Smooth muscle cell (in vitro differentiated cells): ENCODE results near the gene SLC35D2. TPM values are rescaled to one million over a fixed set of nuclear protein-coding genes. Genes with fewer than 3 reads are reported as not detected.

ENCODE experiments used
- DNase-seq: peaks from one replicate; lab custom pipeline; 2025; ENCODE audit not compliant: unreplicated experiment; lab: John Stamatoyannopoulos, UW
- H2AFZ ChIP-seq: fragments of 200-600 bp; sonication (generic); 2 replicates; pipeline ENCODE4 v1.6.0; 2016; ENCODE audit warnings: antibody characterized with exemption, low read depth, mild to moderate bottlenecking
- H3F3A ChIP-seq: fragments of 200-600 bp; sonication (generic); 2 replicates; pipeline ENCODE4 v1.6.0; 2017; ENCODE audit warnings: antibody characterized with exemption, low read depth
- H3K27ac ChIP-seq: fragments of 200-600 bp; sonication (generic); 2 replicates; pipeline ENCODE4 v1.5.1; 2016; ENCODE audit warnings: low read depth, mild to moderate bottlenecking
- H3K27me3 ChIP-seq: fragments of 200-600 bp; sonication (generic); 2 replicates; pipeline ENCODE4 v1.6.1; 2016; ENCODE audit warnings: low read depth, mild to moderate bottlenecking
- H3K36me3 ChIP-seq: fragments of 200-600 bp; sonication (generic); 2 replicates; pipeline ENCODE4 v1.5.1; 2016; ENCODE audit warnings: low read depth
- H3K4me1 ChIP-seq: fragments of 200-600 bp; sonication (generic); 2 replicates; pipeline ENCODE4 v1.5.1; 2016; ENCODE audit warnings: low read depth
- H3K4me2 ChIP-seq: fragments of 200-600 bp; sonication (generic); 2 replicates; pipeline ENCODE4 v1.6.0; 2016; ENCODE audit warnings: mild to moderate bottlenecking
- H3K4me3 ChIP-seq: fragments of 200-600 bp; sonication (generic); 2 replicates; pipeline ENCODE4 v1.5.1; 2016; ENCODE audit warnings: mild to moderate bottlenecking
- H3K79me2 ChIP-seq: fragments of 200-600 bp; sonication (generic); 2 replicates; pipeline ENCODE4 v1.6.0; 2016; ENCODE audit warnings: low read depth, mild to moderate bottlenecking
- H3K9ac ChIP-seq: fragments of 200-600 bp; sonication (generic); 2 replicates; pipeline ENCODE4 v1.6.0; 2016; ENCODE audit warnings: low read depth
- H3K9me3 ChIP-seq: fragments of 200-600 bp; sonication (generic); replicated peaks from 2 replicates; pipeline ENCODE4 v1.5.1; 2016; ENCODE audit warnings: low read depth
- H4K20me1 ChIP-seq: fragments of 200-600 bp; sonication (generic); 2 replicates; pipeline ENCODE4 v1.6.0; 2016; ENCODE audit warnings: low read depth
- WGBS: methylation state at CpG from one replicate; pipeline ENCODE4 v1.1.7; 2016; ENCODE audit warnings: low lambda C conversion rate; 5-methylcytosine and 5-hydroxymethylcytosine counted together
- polyA plus RNA-seq: library from polyadenylated mRNA; unstranded; fragments of >200 nt; fragmentation: Nextera tagmentation; extraction: Ambion mirVana; gene quantifications from 2 replicates; pipeline ENCODE4 v1.2.1, GENCODE V29; 2016
- total RNA-seq: library from RNA; depleted of rRNA; stranded (reverse); fragments of >200 nt; gene quantifications from 2 replicates; pipeline ENCODE4 v1.2.3, GENCODE V29; 2014
- TF ChIP-seq, protein P1 (sequence below): fragments of 200-600 bp; sonication (generic); IDR thresholded peaks from 2 replicates; pipeline ENCODE4 v1.5.1; 2017; ENCODE audit warnings: borderline replicate concordance, mild to moderate bottlenecking, antibody characterized with exemption; ENCODE audit not compliant: insufficient read depth, poor library complexity, severe bottlenecking

SLC35D2 gene
- total and polyA plus RNA-seq, 2 experiments from 2014 or later, result 16.5 to 25.5 TPM

DNA sequence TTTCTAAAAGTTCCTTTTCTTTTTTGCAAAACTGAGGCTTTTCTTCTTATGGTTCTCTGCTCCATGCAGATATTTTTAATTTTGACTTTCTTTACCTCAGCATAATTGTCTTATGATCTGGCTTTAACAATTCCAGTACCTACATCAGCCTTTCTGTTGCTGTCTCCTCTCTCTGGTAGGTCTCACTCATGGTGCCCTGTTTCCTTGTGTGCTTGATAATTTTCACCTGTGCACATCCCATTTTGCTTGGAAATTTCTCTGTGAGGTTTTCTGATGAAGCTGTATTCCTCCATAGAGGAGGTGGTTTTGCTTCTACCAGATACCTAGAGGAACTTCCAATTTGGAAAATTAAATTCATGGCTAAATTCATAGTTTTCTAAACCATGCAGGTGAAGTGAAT is 79.3 kb downstream of the SLC35D2 start:
- no peaks in the 10 kb centered on the region for H3K36me3 ChIP-seq
- no peaks in the 10 kb centered on the region for H3K9me3 ChIP-seq
- H2AFZ ChIP-seq, result no peak overlapping the region
- H3K4me2 ChIP-seq, result no peak overlapping the region
- no peaks in the 10 kb centered on the region for H3K27me3 ChIP-seq
- H3K9ac ChIP-seq, result no peak overlapping the region
- no peaks in the 10 kb centered on the region for H3K79me2 ChIP-seq
- TF ChIP-seq, protein P1, sequence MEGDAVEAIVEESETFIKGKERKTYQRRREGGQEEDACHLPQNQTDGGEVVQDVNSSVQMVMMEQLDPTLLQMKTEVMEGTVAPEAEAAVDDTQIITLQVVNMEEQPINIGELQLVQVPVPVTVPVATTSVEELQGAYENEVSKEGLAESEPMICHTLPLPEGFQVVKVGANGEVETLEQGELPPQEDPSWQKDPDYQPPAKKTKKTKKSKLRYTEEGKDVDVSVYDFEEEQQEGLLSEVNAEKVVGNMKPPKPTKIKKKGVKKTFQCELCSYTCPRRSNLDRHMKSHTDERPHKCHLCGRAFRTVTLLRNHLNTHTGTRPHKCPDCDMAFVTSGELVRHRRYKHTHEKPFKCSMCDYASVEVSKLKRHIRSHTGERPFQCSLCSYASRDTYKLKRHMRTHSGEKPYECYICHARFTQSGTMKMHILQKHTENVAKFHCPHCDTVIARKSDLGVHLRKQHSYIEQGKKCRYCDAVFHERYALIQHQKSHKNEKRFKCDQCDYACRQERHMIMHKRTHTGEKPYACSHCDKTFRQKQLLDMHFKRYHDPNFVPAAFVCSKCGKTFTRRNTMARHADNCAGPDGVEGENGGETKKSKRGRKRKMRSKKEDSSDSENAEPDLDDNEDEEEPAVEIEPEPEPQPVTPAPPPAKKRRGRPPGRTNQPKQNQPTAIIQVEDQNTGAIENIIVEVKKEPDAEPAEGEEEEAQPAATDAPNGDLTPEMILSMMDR, result no peak
- no peaks in the 10 kb centered on the region for H3F3A ChIP-seq
- DNase-seq, result no peak
- H4K20me1 ChIP-seq, result no peaks in the 10 kb centered on the region
- no peak overlapping the region for H3K27ac ChIP-seq
- no peaks in the 10 kb centered on the region for H3K4me1 ChIP-seq
- H3K4me3 ChIP-seq, result no peak overlapping the region

DNA sequence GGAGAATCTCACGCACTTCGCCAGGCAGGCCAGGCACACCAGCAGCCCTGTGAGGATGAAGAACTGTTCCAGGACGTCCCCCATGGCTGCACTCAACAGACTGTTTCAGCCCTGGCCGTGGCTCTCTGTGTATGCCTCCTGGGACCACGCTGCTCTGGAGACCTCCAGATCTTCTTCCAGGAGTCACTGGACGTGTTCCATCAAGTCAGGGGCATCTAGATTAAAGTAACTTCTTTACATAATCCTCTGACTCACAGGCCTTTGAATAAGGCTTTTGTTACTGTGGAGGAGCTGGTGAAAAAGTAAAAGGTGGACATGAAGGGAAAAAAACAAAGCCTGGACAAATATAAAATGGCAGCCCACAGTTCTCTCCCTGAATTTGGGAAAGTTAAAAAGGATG is 81.5 kb downstream of the SLC35D2 start, which contains the start of gene HSD17B3:
HSD17B3 (minus strand) TSS at position 156 of the 400 bp plus-strand sequence; CDS start at position 84, 72 bp downstream.
- Histone ChIP-seq H3K4me3 (no peak within 1 kb of the TSS), H3K4me1 (no peaks in the 10 kb centered on the region), H3K9me3 (no peaks in the 10 kb centered on the region), H2AFZ (no peak within 1 kb of the TSS), H3K79me2 (no peaks in the 10 kb centered on the region), H3K4me2 (no peak within 1 kb of the TSS), H4K20me1 (no peaks in the 10 kb centered on the region), H3K27ac (no peak within 1 kb of the TSS), H3K9ac (no peak within 1 kb of the TSS), H3F3A (no peaks in the 10 kb centered on the region), H3K36me3 (no peaks in the 10 kb centered on the region), H3K27me3 (no peaks in the 10 kb centered on the region)
- TF ChIP-seq, protein P1, result no peak
- no peak for DNase-seq
- 56% methylated on average over 6 of the region's 6 CpGs for WGBS

DNA sequence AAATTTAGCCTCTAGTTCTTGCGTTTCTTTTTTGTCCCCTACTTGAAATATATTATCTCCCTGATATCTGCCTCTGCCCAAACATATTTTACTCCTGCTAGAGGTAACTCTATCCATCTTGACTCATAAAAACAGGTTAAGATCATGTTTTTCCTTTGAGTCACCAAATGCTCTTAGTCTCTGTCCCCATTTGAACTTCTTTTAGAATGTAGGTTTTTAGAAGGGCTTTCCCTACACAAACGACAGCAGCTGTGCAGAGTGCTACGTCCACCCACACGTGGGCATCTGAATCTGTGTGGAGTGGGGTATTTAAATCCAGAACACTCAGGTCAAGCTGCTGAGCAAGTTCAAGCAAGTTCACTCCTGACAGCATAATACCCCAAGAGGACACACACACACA is 83.7 kb downstream of the SLC35D2 start:
- Histone ChIP-seq H3F3A (no peaks in the 10 kb centered on the region), H3K4me2 (no peak overlapping the region), H3K27ac (no peak overlapping the region), H3K9ac (no peak overlapping the region), H3K36me3 (no peaks in the 10 kb centered on the region), H3K4me1 (no peaks in the 10 kb centered on the region), H3K27me3 (no peaks in the 10 kb centered on the region), H3K79me2 (no peaks in the 10 kb centered on the region), H3K9me3 (no peaks in the 10 kb centered on the region), H4K20me1 (no peaks in the 10 kb centered on the region), H3K4me3 (no peak overlapping the region), H2AFZ (no peak overlapping the region)
- DNase-seq, result no peak
- WGBS, result 35% methylated on average over 4 of the region's 4 CpGs
- TF ChIP-seq, protein P1, result no peak

DNA sequence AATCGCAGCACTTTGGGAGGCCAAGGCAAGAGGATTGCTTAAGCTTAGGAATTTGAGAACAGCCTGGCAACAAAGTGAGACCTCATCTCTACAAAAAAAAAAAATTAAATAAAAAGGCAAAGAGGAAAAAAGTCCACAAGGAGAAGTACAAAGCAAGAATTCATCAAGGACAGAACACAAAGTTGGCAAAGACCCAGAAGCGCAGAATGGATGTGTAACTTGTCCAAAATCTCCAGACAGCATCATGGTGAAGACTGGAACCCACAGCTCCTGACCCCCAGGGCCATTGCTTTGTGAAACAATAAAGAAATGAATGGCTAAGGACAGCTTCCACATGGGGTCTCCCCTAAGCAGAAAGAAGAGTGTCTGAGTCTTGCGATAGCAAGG is 89.4 kb downstream of the SLC35D2 start:
- 98% methylated on average over 3 of the region's 3 CpGs for WGBS
- Histone ChIP-seq H2AFZ (no peak overlapping the region), H3K27me3 (no peaks in the 10 kb centered on the region), H3F3A (no peaks in the 10 kb centered on the region), H3K4me2 (no peak overlapping the region), H3K9ac (no peak overlapping the region), H3K4me3 (no peak overlapping the region), H3K79me2 (no peaks in the 10 kb centered on the region), H4K20me1 (no peaks in the 10 kb centered on the region), H3K27ac (no peak overlapping the region), H3K9me3 (no peaks in the 10 kb centered on the region), H3K36me3 (no peaks in the 10 kb centered on the region), H3K4me1 (no peaks in the 10 kb centered on the region)
- TF ChIP-seq, protein P1, result no peak
- DNase-seq, result no peak
